ENCODE results near the gene DEF6. TPM values are rescaled to one million over a fixed set of nuclear protein-coding genes. Genes with fewer than 3 reads are reported as not detected.

The DEF6 gene
- total and polyA plus RNA-seq, 2 of the 13 experiments (the other 11 are each of a cell fraction or from before 2014, with no cell fraction given) = 5.2 to 10.0 TPM

GRCh38 chr6:35297601-35298481 lies at the start of gene DEF6 (continued):
- TF ChIP-seq HNF1B (CRISPR knock-in tag; IDR thresholded peaks at IDR 0.05) (peak; percentile 93), ELF4 (CRISPR knock-in tag; IDR thresholded peaks at IDR 0.05; ENCODE audit: borderline replicate concordance) (peak; percentile 54; the same call in 1 of the 2 replicates), ZNF556 (CRISPR knock-in tag; IDR thresholded peaks at IDR 0.05; ENCODE audit: borderline replicate concordance) (peak; percentile 96), SOX6 (IDR thresholded peaks at IDR 0.05) (no peak), SOX6 (CRISPR knock-in tag; IDR thresholded peaks at IDR 0.05) (peak; percentile 76), NFIC (IDR thresholded peaks at IDR 0.05; ENCODE audit: low read length) (no peak), ZNF784 (CRISPR knock-in tag; IDR thresholded peaks at IDR 0.05; ENCODE audit: borderline replicate concordance) (peak; percentile 92), EHMT2 (IDR thresholded peaks at IDR 0.05; ENCODE audit: borderline replicate concordance, low read depth, low read length) (no peak), GLMP (CRISPR knock-in tag; IDR thresholded peaks at IDR 0.05; ENCODE audit: borderline replicate concordance) (no peak), HIVEP1 (CRISPR knock-in tag; IDR thresholded peaks at IDR 0.05) (peak; percentile 78), RARA (CRISPR knock-in tag; IDR thresholded peaks at IDR 0.05) (peak; percentile 37; the same call in 1 of the 2 replicates), CTCF (CRISPR knock-in tag; IDR thresholded peaks at IDR 0.05) (peak; percentile 100), JUND (CRISPR knock-in tag; IDR thresholded peaks at IDR 0.05) (peak; percentile 44; the same call in 1 of the 2 replicates), MTA1 (CRISPR knock-in tag; IDR thresholded peaks at IDR 0.05; ENCODE audit: borderline replicate concordance) (peak; percentile 89; the same call in 1 of the 2 replicates), NR2F6 (IDR thresholded peaks at IDR 0.05) (no peak), NR2F6 (CRISPR knock-in tag; IDR thresholded peaks at IDR 0.05) (peak; percentile 56), RCOR2 (CRISPR knock-in tag; IDR thresholded peaks at IDR 0.05) (no peak), CBX2 (IDR thresholded peaks at IDR 0.05; ENCODE audit: low read depth, low read length) (no peak), CBX2 (CRISPR knock-in tag; IDR thresholded peaks at IDR 0.05; ENCODE audit: low read depth) (peak; percentile 29; the same call in 1 of the 2 replicates), MED13 (CRISPR knock-in tag; IDR thresholded peaks at IDR 0.05) (no peak), KDM5A (IDR thresholded peaks at IDR 0.05; ENCODE audit: borderline replicate concordance, low read length) (no peak)
- TF ChIP-seq, protein P1, sequence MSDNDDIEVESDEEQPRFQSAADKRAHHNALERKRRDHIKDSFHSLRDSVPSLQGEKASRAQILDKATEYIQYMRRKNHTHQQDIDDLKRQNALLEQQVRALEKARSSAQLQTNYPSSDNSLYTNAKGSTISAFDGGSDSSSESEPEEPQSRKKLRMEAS (IDR thresholded peaks at IDR 0.05) = peak; percentile 77
- TF ChIP-seq, protein P2, sequence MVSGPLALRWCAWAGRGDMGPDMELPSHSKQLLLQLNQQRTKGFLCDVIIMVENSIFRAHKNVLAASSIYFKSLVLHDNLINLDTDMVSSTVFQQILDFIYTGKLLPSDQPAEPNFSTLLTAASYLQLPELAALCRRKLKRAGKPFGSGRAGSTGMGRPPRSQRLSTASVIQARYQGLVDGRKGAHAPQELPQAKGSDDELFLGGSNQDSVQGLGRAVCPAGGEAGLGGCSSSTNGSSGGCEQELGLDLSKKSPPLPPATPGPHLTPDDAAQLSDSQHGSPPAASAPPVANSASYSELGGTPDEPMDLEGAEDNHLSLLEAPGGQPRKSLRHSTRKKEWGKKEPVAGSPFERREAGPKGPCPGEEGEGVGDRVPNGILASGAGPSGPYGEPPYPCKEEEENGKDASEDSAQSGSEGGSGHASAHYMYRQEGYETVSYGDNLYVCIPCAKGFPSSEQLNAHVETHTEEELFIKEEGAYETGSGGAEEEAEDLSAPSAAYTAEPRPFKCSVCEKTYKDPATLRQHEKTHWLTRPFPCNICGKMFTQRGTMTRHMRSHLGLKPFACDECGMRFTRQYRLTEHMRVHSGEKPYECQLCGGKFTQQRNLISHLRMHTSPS (CRISPR knock-in tag; IDR thresholded peaks at IDR 0.05; ENCODE audit: low read depth) = peak; percentile 77; the same call in 1 of the 2 replicates

Measured in HepG2 (cell line).